ACC112 (cell line): ENCODE results near the gene DENND4C.

Experiments used
- H2AFZ ChIP-seq: fragments of 200-600 bp; sonication (generic); one replicate; pipeline ENCODE4 v1.6.0; 2017; ENCODE audit warnings: antibody characterized with exemption, low read length; ENCODE audit not compliant: unreplicated experiment
- H3K27ac ChIP-seq: fragments of 200-600 bp; sonication (generic); 2 replicates; pipeline ENCODE4 v1.5.1; 2014; ENCODE audit warnings: low read depth, mild to moderate bottlenecking, antibody characterized with exemption, low read length, moderate library complexity
- H3K27me3 ChIP-seq: fragments of 200-600 bp; sonication (generic); 2 replicates; pipeline ENCODE4 v1.6.1; 2014; ENCODE audit warnings: mild to moderate bottlenecking, antibody characterized with exemption, low read length, moderate library complexity, mixed read lengths; ENCODE audit not compliant: insufficient read depth
- H3K36me3 ChIP-seq: fragments of 200-600 bp; sonication (generic); 2 replicates; pipeline ENCODE4 v1.6.1; 2016; ENCODE audit warnings: mild to moderate bottlenecking, antibody characterized with exemption, low read length, moderate library complexity, mixed read lengths; ENCODE audit not compliant: insufficient read depth
- H3K4me1 ChIP-seq: fragments of 200-600 bp; sonication (generic); one replicate; pipeline ENCODE4 v1.6.1; 2016; ENCODE audit warnings: low read length, mixed read lengths; ENCODE audit not compliant: insufficient read depth, unreplicated experiment, control insufficient read depth
- H3K4me3 ChIP-seq: fragments of 200-600 bp; sonication (generic); 2 replicates; pipeline ENCODE4 v1.5.1; 2014; ENCODE audit warnings: mild to moderate bottlenecking, low read depth, low read length
- H3K79me2 ChIP-seq: fragments of 200-600 bp; sonication (generic); one replicate; pipeline ENCODE4 v1.6.0; 2016; ENCODE audit warnings: low read length; ENCODE audit not compliant: control insufficient read depth, unreplicated experiment, insufficient read depth

DENND4C gene

DNA sequence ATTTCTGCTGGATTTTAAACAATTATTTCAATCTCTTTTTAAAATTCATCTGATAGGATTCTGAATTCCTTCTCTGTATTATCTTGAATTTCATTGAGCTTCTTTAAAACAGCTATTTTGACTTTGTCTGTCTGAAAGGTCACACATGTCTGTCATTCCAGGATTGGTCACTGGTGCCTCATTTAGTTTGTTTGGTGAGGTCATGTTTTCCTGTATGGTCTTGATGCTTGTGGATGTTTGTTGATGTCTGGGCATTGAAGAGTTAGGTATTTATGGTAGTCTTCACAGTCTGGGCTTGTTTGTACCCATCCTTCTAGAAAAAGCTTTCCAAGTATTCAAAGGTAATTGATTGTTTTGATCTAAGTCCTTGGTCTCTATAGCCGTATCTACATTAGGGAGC, 39.1 kb downstream of the DENND4C start:
- no peak overlapping the region for H3K27ac ChIP-seq
- no peak overlapping the region for H2AFZ ChIP-seq
- peaks cover 6% of the 10 kb centered on the region for H3K36me3 ChIP-seq
- H3K4me3 ChIP-seq, result no peak overlapping the region
- no peaks in the 10 kb centered on the region for H3K4me1 ChIP-seq
- H3K79me2 ChIP-seq, result peaks cover 40% of the 10 kb centered on the region
- H3K27me3 ChIP-seq, result no peaks in the 10 kb centered on the region

DNA sequence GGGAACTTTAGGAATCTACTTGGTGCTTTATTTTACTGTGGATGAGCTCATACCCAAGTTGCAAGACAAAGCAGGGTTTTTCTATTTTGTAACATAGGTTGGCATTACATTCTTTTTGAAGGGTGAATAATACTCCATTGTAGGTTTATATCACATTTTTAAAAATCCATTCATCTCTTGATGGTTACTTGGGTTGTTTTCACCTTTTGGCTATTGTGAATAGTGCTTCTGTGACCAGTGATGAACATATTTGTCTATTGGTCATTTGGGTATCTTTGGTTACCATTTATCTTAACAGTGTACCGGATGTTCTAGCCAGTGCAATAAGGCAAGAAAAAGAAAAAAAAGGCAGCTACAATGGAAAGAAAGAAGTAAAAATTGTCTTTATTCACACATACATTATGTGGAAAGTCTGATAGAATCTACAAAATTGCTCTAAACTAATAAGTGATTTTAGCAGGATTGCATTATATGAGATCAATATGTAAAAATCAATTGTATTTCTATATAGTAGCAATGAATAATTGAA, 40.0 kb downstream of the DENND4C start:
- no peak overlapping the region for H3K27ac ChIP-seq
- H2AFZ ChIP-seq, result no peak overlapping the region
- H3K79me2 ChIP-seq, result peaks cover 34% of the 10 kb centered on the region
- H3K36me3 ChIP-seq, result peaks cover 6% of the 10 kb centered on the region
- no peak overlapping the region for H3K4me3 ChIP-seq
- no peaks in the 10 kb centered on the region for H3K27me3 ChIP-seq
- H3K4me1 ChIP-seq, result no peaks in the 10 kb centered on the region

DNA sequence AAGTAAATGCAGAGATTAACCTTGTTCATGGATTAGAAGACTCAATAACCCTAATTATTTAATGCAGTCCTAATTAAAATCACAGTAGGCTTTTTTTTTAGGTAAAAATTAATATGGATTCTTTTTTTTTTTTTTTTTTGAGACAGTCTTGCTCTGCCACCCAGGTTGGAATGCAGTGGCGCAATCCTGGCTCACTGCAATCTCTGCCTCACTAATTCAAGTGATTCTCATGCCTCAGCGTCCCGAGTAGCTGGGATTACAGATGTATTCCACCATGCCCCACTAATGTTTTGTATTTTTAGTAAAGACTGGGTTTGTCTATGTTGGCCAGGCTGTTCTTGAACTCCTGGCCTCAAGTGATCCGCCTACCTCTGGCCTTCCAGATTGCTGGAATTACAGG, 40.6 kb downstream of the DENND4C start:
- H3K27ac ChIP-seq, result no peak overlapping the region
- peaks cover 7% of the 10 kb centered on the region for H3K36me3 ChIP-seq
- H3K4me1 ChIP-seq, result no peaks in the 10 kb centered on the region
- H3K4me3 ChIP-seq, result no peak overlapping the region
- H3K27me3 ChIP-seq, result no peaks in the 10 kb centered on the region
- H2AFZ ChIP-seq, result no peak overlapping the region
- H3K79me2 ChIP-seq, result peaks cover 34% of the 10 kb centered on the region

DNA sequence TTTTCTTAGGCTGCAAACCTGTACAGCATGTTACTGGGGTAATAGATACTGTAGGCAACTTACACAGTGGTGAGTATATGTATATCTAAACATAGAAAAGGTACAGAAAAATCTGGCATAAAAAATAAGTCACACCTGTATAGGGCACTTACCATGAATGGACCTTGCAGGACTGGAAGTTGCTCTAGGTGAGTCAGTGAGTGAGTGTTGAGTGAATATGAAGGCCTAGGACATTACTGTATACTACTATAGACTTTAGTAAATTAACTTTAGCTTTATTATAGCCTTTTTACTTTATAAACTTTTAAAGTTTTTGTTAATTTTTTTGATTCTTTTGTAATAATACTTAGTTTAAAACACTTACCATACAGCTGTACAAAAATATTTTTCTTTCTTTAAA, 51.3 kb downstream of the DENND4C start:
- H3K27ac ChIP-seq, result no peak overlapping the region
- H3K36me3 ChIP-seq, result no peaks in the 10 kb centered on the region
- H3K79me2 ChIP-seq, result peaks cover 15% of the 10 kb centered on the region
- H3K4me3 ChIP-seq, result no peak overlapping the region
- peaks cover 8% of the 10 kb centered on the region for H3K4me1 ChIP-seq
- no peaks in the 10 kb centered on the region for H3K27me3 ChIP-seq
- no peak overlapping the region for H2AFZ ChIP-seq

DNA sequence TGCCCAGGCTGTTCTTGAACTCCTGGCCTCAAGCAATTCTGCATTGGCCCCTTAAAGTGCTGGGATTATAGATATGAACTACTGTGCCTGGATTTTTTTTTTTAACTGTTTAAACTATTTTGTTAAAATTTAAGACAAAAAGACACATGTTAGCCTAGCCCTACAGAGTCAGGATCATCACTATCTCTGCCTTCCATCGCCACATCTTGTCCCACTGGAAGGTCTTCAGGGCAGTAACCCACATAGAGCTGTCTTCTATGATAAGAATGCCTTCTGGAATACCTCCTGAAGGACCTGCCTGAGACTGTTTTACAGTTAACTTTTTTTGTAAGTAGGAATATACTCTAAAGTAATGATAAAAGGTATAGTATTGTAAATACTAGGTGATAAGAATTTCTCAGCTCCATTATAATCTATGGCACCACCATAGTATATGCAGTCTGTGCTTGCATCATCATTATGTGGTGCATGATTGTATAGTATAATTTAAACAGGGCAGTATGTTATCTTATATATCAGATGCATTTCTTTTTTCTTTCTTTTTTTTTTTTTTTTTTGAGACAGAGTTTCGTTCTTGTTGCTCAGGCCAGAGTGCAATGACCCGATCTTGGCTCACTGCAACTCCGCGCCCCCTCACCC, 52.7 kb downstream of the DENND4C start:
- Histone ChIP-seq H3K27me3 (no peaks in the 10 kb centered on the region), H3K4me3 (no peak overlapping the region)

DNA sequence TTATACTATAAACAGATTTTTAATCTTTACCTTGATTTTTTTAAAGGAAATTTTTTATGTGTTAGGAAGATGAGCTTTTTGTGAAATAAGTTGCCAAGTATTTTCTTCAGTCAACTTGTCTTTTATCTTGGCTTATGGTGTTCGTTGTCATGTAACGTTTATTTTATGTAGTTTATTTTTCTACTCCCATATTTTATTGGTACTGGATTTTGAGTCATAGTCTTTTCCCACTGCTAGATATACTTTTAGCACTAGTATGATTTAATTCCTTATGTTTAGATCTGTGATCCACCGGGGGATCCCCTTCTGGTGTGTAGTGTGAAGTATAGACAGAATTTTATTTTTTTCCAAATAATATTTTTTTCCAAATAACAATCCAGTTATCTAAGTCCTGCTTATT, 54.2 kb downstream of the DENND4C start:
- peaks cover 4% of the 10 kb centered on the region; the same call in 1 of the 2 replicates for H3K36me3 ChIP-seq
- peaks cover 15% of the 10 kb centered on the region for H3K79me2 ChIP-seq
- peaks cover 8% of the 10 kb centered on the region for H3K4me1 ChIP-seq
- no peak overlapping the region for H3K4me3 ChIP-seq
- no peaks in the 10 kb centered on the region for H3K27me3 ChIP-seq
- no peak overlapping the region for H2AFZ ChIP-seq
- H3K27ac ChIP-seq, result no peak overlapping the region

More for the DNA sequence above, 52.7 kb downstream of the DENND4C start:
- Histone ChIP-seq H3K36me3 (no peaks in the 10 kb centered on the region), H3K27ac (no peak overlapping the region), H3K4me1 (peaks cover 8% of the 10 kb centered on the region), H2AFZ (no peak overlapping the region), H3K79me2 (peaks cover 15% of the 10 kb centered on the region)

DNA sequence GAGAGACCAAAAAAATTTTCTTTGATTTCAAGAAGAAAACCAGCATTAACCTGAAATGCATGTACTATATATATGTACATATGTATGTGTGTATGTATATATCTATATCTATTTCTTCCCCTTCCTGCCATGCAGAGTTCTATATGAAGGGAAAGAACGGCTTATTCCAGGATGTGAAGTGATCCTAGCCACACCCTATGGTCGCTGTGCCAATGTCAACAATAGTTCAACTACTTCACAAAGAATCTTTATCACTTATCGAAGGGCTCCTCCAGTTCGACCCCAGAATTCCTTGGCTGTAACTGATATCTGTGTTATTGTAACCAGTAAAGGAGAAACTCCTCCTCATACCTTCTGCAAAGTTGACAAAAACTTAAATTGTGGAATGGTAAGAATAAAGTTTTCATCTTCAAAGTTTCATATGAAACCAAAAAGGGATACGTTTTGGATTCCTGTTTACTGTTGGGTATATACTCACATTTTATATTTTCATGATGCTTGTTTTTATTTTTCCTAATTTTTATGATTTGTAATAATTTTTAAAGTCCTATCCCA, 56.2 kb downstream of the DENND4C start:
- H3K36me3 ChIP-seq, result peaks cover 10% of the 10 kb centered on the region
- no peak overlapping the region for H2AFZ ChIP-seq
- H3K4me3 ChIP-seq, result no peak overlapping the region
- peaks cover 15% of the 10 kb centered on the region for H3K79me2 ChIP-seq
- peaks cover 8% of the 10 kb centered on the region for H3K4me1 ChIP-seq
- H3K27ac ChIP-seq, result no peak overlapping the region
- H3K27me3 ChIP-seq, result no peaks in the 10 kb centered on the region

DNA sequence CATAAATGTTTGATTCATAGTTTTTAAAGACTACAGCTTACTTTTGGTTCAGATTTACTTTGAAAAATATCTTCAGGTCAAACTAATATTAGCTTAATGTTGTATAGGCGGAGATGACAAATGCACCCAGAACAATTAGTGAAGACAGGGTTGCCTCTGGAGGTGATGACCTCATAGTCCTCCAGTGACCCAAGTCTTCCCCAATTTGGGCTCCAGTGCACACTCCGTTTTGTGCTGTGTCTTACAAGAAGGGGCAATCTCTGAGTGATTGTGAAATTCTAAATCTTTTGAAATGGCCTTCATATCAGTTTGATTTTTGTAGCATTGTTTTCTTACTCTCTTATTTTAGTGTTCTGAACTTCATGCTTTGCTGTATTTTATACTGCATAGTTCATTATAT, 57.6 kb downstream of the DENND4C start:
- no peak overlapping the region for H3K27ac ChIP-seq
- H2AFZ ChIP-seq, result no peak overlapping the region
- peaks cover 13% of the 10 kb centered on the region for H3K36me3 ChIP-seq
- H3K4me3 ChIP-seq, result no peak overlapping the region
- peaks cover 15% of the 10 kb centered on the region for H3K79me2 ChIP-seq
- H3K4me1 ChIP-seq, result peaks cover 8% of the 10 kb centered on the region
- H3K27me3 ChIP-seq, result no peaks in the 10 kb centered on the region

DNA sequence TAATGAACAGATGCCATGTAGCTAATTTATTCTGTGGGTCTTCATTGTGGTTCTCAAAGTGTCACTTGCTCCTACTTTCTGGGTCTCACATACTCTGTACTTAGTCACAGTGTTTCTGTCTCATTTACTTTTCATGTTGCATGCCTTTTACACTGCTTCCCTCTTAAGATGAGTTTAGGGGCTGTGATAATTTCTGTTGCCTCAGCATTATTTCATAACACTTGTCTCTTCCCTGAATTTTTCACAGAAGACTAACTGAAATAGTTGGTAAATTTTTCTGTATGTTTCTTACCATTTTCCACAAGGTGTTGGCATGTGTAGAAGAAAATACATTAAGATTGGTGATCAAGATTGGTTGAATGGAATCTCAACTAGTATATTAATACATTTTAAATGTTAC, 59.6 kb downstream of the DENND4C start:
- Histone ChIP-seq H3K79me2 (peaks cover 6% of the 10 kb centered on the region), H3K4me1 (peaks cover 8% of the 10 kb centered on the region), H3K27ac (no peak overlapping the region), H3K27me3 (no peaks in the 10 kb centered on the region), H3K4me3 (no peak overlapping the region), H3K36me3 (peaks cover 15% of the 10 kb centered on the region), H2AFZ (no peak overlapping the region)

DNA sequence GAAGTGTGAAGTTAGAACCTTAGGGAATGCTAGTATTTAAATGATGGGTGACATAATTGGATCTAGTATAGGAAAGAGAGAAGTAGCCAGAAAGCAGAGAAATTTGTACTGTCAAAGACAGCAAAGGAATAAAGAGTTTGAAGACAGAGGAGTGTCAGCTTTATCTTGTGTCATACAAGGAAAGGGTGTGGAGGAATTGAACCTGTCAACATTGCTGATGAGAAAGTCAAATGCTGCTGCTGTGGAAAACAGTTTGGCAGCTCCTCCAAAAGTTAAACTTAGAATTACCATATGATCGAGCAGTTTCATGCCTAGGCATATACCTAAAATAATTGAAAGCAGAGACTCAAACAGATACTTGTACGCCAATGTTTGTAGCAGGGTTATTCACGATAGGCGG, 63.7 kb downstream of the DENND4C start:
- H3K4me1 ChIP-seq, result no peaks in the 10 kb centered on the region
- no peaks in the 10 kb centered on the region for H3K27me3 ChIP-seq
- peaks cover 11% of the 10 kb centered on the region; the same call in 1 of the 2 replicates for H3K36me3 ChIP-seq
- no peaks in the 10 kb centered on the region for H3K79me2 ChIP-seq
- no peak overlapping the region for H2AFZ ChIP-seq
- H3K27ac ChIP-seq, result no peak overlapping the region
- H3K4me3 ChIP-seq, result no peak overlapping the region

DNA sequence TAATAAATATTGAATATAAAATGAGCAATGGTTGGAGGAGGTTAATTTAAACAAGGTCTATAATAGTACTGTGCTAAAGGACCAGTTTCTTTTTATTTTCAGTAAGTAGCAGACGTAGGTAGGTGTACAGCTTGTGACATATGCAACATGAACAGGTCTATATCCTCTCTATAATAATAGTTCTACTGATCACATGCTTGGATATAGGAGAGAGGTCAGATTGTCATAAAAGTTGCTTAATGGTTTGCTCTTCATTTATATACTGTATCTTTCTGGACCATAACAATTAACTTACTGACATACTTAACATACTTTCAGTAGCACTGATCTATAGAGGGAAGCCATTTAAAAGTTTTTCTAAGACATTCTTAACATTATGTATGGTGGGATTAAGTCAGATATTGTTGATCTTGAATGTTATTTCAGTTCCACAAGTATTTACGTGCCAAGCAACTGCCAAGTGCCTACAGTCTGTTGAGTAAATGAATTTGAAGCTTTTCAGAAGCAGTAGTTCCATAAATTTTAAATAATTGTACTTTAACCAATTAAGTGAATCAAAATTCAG, 68.0 kb downstream of the DENND4C start:
- Histone ChIP-seq H3K27ac (no peak overlapping the region), H3K79me2 (no peaks in the 10 kb centered on the region), H3K4me1 (no peaks in the 10 kb centered on the region), H3K36me3 (peaks cover 18% of the 10 kb centered on the region), H2AFZ (no peak overlapping the region), H3K27me3 (no peaks in the 10 kb centered on the region), H3K4me3 (no peak overlapping the region)
